NCI-H2081 treated with DMSO at 0.1 percent for 48 hours (cell line): ENCODE measurements around the gene KANK4.
"Not testable (repeated sequence)": the region's sequence is repeated elsewhere in the genome, so short reads cannot be mapped to it uniquely, and the experiment has no call there.

Experiments used
- DNase-seq: peaks from one replicate; lab custom pipeline; 2025; lab: John Stamatoyannopoulos, UW

The KANK4 gene

GRCh38 chr1:62271134-62271533 is 48.1 kb downstream of the KANK4 start:
- DNase-seq, result no peak

GRCh38 chr1:62269851-62270495 is 49.3 kb downstream of the KANK4 start:
- DNase-seq, result no peak

- DNase-seq, result no peak
Observed at GRCh38 chr1:62269439-62269838, 49.8 kb downstream of the KANK4 start.

GRCh38 chr1:62268315-62268714 is 50.9 kb downstream of the KANK4 start:
- no peak for DNase-seq

GRCh38 chr1:62265956-62266935 is 53.0 kb downstream of the KANK4 start:
- DNase-seq, result no peak

- no peak for DNase-seq
Observed at GRCh38 chr1:62263814-62264353, 55.4 kb downstream of the KANK4 start.

GRCh38 chr1:62263006-62263813 is 56.0 kb downstream of the KANK4 start:
- no peak for DNase-seq

GRCh38 chr1:62260688-62261087 is 58.5 kb downstream of the KANK4 start:
- DNase-seq, result no peak

GRCh38 chr1:62259551-62259950 is 59.7 kb downstream of the KANK4 start:
- no peak for DNase-seq

- DNase-seq, result no peak
Observed at GRCh38 chr1:62250126-62250726, 69.0 kb downstream of the KANK4 start.

- no peak for DNase-seq
Observed at GRCh38 chr1:62247391-62248168, 71.7 kb downstream of the KANK4 start.

- DNase-seq, result no peak
Observed at GRCh38 chr1:62245201-62245600, 74.0 kb downstream of the KANK4 start.

- not testable (repeated sequence) for DNase-seq
Observed at GRCh38 chr1:62244380-62244779, 74.9 kb downstream of the KANK4 start.

GRCh38 chr1:62241371-62242131 is 77.7 kb downstream of the KANK4 start:
- DNase-seq, result no peak

- DNase-seq, result no peak
Observed at GRCh38 chr1:62240651-62241370, 78.4 kb downstream of the KANK4 start.

GRCh38 chr1:62239652-62240403 is 79.4 kb downstream of the KANK4 start:
- DNase-seq, result not testable (repeated sequence)

- DNase-seq, result no peak
Observed at GRCh38 chr1:62238507-62238906, 80.7 kb downstream of the KANK4 start.

- no peak for DNase-seq
Observed at GRCh38 chr1:62237950-62238374, 81.3 kb downstream of the KANK4 start.

GRCh38 chr1:62237361-62237760 is 81.9 kb downstream of the KANK4 start:
- no peak for DNase-seq
